Choroid plexus epithelial cell (primary cell): ENCODE data around the gene PLET1.

Experiments
- DNase-seq: peaks from one replicate; pipeline ENCODE4 v3.0.0-alpha.2; 2010; ENCODE audit warnings: low read depth
- H3K4me3 ChIP-seq: 2 replicates; pipeline ENCODE4 v1.5.1; 2011; ENCODE audit warnings: low read depth, mild to moderate bottlenecking, control low read depth, low read length, moderate library complexity
- TF ChIP-seq, protein P1 (sequence below): conservative IDR thresholded peaks from 2 replicates; pipeline ENCODE4 v1.5.1; 2011; ENCODE audit warnings: low read depth, mild to moderate bottlenecking, control low read depth, inconsistent platforms, low read length, moderate library complexity

The PLET1 gene

DNA sequence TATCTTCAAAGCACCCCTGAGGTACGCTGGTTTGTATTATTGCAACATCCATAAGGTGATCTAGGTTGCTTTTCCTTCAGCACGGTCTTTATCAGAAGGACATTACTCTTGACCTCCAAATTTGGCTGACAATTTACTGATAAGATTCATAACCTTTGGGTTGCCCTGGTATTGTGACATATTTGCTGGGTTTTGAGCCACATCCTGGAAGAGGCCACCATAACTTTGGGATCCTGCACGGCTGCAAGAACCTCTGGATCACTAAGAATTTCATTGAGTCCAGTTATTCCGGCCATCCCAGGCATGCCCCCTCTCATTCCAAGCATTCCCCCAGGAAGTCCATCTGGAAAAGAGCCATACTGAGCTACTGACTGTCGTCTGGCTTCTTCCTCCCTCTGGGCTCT, 6.5 kb upstream of the PLET1 start:
- no peak for DNase-seq

DNA sequence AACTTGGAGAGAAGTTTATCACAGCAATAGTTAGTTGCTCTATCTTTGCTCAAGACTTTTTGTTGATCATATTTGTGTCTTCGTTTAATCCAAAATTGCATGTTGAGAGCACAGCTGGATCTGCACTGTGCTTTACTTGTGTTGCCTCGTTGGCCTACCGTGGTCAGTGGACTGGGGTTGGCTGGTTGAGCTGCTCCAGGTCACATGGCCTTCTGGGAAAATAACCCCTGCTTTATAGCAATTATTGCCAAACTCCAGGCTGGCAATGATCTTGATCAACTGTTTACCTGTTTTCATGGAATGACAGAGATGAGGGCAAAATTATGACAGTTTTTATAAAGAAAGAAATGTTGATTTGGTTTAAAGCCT, 5.7 kb upstream of the PLET1 start:
- TF ChIP-seq, protein P1, sequence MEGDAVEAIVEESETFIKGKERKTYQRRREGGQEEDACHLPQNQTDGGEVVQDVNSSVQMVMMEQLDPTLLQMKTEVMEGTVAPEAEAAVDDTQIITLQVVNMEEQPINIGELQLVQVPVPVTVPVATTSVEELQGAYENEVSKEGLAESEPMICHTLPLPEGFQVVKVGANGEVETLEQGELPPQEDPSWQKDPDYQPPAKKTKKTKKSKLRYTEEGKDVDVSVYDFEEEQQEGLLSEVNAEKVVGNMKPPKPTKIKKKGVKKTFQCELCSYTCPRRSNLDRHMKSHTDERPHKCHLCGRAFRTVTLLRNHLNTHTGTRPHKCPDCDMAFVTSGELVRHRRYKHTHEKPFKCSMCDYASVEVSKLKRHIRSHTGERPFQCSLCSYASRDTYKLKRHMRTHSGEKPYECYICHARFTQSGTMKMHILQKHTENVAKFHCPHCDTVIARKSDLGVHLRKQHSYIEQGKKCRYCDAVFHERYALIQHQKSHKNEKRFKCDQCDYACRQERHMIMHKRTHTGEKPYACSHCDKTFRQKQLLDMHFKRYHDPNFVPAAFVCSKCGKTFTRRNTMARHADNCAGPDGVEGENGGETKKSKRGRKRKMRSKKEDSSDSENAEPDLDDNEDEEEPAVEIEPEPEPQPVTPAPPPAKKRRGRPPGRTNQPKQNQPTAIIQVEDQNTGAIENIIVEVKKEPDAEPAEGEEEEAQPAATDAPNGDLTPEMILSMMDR = no peak
- DNase-seq = no peak
- H3K4me3 ChIP-seq = no peak overlapping the region

More for the DNA sequence above, 6.5 kb upstream of the PLET1 start:
- TF ChIP-seq, protein P1 = no peak
- no peak overlapping the region for H3K4me3 ChIP-seq

GRCh38 chr11:112265659-112266409, 5.2 kb upstream of the PLET1 start:
- TF ChIP-seq, protein P1 = no peak
- no peak overlapping the region for H3K4me3 ChIP-seq
- DNase-seq = no peak

- peak; percentile 87 for DNase-seq
- TF ChIP-seq, protein P1 = no peak
- no peak overlapping the region for H3K4me3 ChIP-seq
Observed at GRCh38 chr11:112255067-112255720, 5.5 kb downstream of the PLET1 start.

GRCh38 chr11:112253605-112254242, 6.9 kb downstream of the PLET1 start:
- TF ChIP-seq, protein P1 = no peak
- no peak for DNase-seq
- no peak overlapping the region for H3K4me3 ChIP-seq

GRCh38 chr11:112249871-112250610, 10.6 kb downstream of the PLET1 start:
- H3K4me3 ChIP-seq = no peak overlapping the region
- TF ChIP-seq, protein P1 = no peak
- no peak for DNase-seq
